Activated CD8-positive, alpha-beta T cell treated with anti-CD3 and anti-CD28 coated beads for 36 hours (primary cell): ENCODE measurements around the gene TBPL2. TPM values are rescaled to one million over a fixed set of nuclear protein-coding genes. Genes with fewer than 3 reads are reported as not detected.

ENCODE experiments used
- ATAC-seq: fragments of 200-7000 bp; cut with Tn5 transposase; one replicate; pipeline ENCODE4 v1.10.0; 2021; ENCODE audit warnings: mild to moderate bottlenecking, moderate library complexity
- CTCF ChIA-PET: fragments of 350-600 bp; sonication (Branson Sonifier 250); formaldehyde crosslinking; loops from one replicate; lab custom pipeline; 2021; ENCODE audit warnings: antibody characterized with exemption; lab: Charles Lee
- POLR2A ChIA-PET: fragments of 350-600 bp; sonication (Branson Sonifier 250); formaldehyde crosslinking; loops from one replicate; lab custom pipeline; 2021; ENCODE audit warnings: antibody characterized with exemption; lab: Charles Lee
- DNase-seq: peaks from one replicate; pipeline ENCODE4 v3.0.0-alpha.2; 2020
- H3K27ac Mint-ChIP-seq: one replicate; pipeline ENCODE4 v1.8.0; 2021; ENCODE audit warnings: mild to moderate bottlenecking, mixed read lengths
- H3K27me3 Mint-ChIP-seq: one replicate; pipeline ENCODE4 v1.8.0; 2021; ENCODE audit warnings: mixed read lengths
- H3K36me3 Mint-ChIP-seq: one replicate; pipeline ENCODE4 v1.8.0; 2021; ENCODE audit warnings: low read depth, mixed read lengths
- H3K4me1 Mint-ChIP-seq: one replicate; pipeline ENCODE4 v1.8.0; 2021; ENCODE audit warnings: low read depth, mixed read lengths
- H3K4me3 Mint-ChIP-seq: one replicate; pipeline ENCODE4 v1.8.0; 2021; ENCODE audit warnings: mild to moderate bottlenecking, moderate library complexity, mixed read lengths
- H3K9me3 Mint-ChIP-seq: one replicate; pipeline ENCODE4 v1.8.0; 2021; ENCODE audit warnings: mixed read lengths
- intact Hi-C: fragments of 100-400 bp; cut with micrococcal nuclease; formaldehyde crosslinking; loops from one replicate; pipeline ENCODE4 v1.10.0; 2022
- total RNA-seq, 2 experiments: library from RNA; stranded (reverse); gene quantifications; one replicate each; pipeline ENCODE4 v1.2.3, GENCODE V29; 2021
- TF ChIP-seq, protein P1 (sequence below): fragments of 200-600 bp; IDR thresholded peaks from one replicate; pipeline ENCODE4 v1.8.0; 2022; ENCODE audit warnings: antibody characterized with exemption, mild to moderate bottlenecking

Gene TBPL2
- total RNA-seq, 2 experiments from 2014 or later, result not detected

DNA sequence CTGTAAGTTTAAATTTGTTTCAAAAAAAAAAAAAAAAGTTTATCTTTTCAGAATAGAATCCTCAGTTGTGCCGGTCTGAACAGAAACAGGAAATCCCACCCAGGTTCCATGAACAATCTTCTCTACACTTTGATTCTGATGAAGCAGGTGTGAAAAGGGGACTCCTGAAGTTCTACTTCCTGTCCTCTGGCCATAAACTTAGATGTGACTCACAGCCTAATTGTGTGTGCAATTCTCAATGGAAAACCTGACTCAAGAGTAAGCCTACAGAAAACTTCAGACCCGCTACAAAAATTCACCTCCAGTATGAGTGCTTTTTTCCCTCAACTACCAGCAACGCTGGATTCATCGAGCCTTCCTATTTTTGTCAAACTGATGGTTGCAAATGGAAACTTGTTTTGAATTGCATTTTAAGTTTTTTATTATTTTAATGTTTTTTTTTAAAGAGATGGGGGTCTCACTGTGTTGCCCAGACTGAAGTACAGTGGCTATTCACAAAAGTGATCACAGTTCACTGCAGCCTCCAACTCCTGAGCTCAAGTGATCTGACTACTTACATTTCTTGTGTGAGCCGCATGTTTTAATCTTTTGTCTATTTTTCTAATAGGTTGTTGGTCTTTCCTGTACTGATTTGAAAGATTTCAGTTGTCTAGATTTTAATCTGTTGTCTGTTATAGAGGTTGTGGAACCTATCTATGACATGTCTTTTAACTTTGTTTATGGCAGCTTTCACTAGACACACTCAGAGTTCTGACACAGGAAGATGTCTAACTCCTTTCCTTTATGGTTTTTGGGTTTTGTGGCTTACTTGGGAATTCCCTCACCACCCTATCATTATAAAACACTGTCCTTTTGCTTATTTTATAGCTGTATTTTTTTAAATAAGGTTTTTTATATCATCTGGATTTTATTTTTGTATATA lies 66.4 kb downstream of the TBPL2 start:
- DNase-seq (peak; percentile 55), ATAC-seq (peak; percentile 84)
- ChIA-PET CTCF (interaction anchor here (0.9 to 2.6 kb wide), 16 partner anchors 8 to 205 kb away, joined by 3 to 12 read pairs (median 4); partner anchors contain the start of genes DLGAP5 and FBXO34), POLR2A (interaction anchor here (1.5 kb wide), 1 partner anchor 18 kb away, joined by 6 read pairs; no protein-coding TSS in a partner anchor)
- intact Hi-C loops, result loop anchor here (5.0 kb wide), 1 partner anchor 42 kb away; no protein-coding TSS in a partner anchor
- TF ChIP-seq, protein P1, sequence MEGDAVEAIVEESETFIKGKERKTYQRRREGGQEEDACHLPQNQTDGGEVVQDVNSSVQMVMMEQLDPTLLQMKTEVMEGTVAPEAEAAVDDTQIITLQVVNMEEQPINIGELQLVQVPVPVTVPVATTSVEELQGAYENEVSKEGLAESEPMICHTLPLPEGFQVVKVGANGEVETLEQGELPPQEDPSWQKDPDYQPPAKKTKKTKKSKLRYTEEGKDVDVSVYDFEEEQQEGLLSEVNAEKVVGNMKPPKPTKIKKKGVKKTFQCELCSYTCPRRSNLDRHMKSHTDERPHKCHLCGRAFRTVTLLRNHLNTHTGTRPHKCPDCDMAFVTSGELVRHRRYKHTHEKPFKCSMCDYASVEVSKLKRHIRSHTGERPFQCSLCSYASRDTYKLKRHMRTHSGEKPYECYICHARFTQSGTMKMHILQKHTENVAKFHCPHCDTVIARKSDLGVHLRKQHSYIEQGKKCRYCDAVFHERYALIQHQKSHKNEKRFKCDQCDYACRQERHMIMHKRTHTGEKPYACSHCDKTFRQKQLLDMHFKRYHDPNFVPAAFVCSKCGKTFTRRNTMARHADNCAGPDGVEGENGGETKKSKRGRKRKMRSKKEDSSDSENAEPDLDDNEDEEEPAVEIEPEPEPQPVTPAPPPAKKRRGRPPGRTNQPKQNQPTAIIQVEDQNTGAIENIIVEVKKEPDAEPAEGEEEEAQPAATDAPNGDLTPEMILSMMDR, result no peak
- Mint-ChIP-seq H3K27ac (peak overlapping the region; percentile 98), H3K36me3 (peaks cover 45% of the 10 kb centered on the region), H3K4me3 (peak overlapping the region; percentile 58), H3K4me1 (peaks cover 46% of the 10 kb centered on the region), H3K27me3 (no peaks in the 10 kb centered on the region), H3K9me3 (no peaks in the 10 kb centered on the region)

DNA sequence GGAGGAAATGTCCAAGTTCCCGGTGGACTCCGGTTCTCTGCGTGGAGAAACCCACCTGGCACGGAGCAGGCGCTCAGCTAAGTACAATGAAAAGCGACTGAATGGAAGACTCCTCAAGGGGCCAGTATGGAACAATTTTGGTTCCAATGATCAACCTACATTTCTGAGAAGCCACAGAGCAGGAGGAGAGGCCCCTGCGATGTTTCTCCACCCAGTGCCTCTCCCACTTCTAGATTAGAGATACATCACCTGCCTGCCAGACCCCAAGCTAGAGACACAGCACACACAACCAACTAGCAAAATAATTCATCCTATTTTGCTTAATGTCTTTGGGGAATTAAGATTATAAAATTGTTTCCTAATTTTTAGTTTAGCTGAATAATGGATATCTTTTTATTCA lies 67.6 kb downstream of the TBPL2 start:
- CTCF ChIA-PET, result interaction anchor here (0.6 to 2.6 kb wide), 10 partner anchors 10 to 283 kb away, joined by 3 to 12 read pairs (median 3); partner anchors contain the start of gene FBXO34

DNA sequence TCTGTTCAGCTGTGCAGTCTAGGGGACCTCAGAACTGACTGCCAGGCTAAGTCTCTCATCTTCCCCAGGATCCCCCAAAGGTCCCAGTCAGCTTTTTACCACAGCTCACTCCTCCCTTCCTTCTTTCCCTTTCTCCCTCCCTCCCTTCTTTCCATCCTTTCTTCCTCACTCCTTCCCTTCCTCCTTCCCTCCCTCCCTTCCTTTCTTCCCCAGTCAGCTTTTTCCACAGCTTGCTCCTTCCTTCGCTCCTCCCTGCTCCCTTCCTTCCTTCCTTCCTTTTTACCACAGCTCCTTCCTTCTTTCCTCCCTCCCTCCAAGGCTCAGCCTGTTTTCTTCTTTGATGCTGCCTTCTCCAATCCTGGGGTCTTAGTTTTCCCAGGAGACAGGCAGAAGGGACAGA lies 68.0 kb downstream of the TBPL2 start:
- H3K36me3 Mint-ChIP-seq, result peaks cover 52% of the 10 kb centered on the region
- TF ChIP-seq, protein P1, result no peak
- no peak overlapping the region for H3K4me3 Mint-ChIP-seq
- ATAC-seq (no peak), DNase-seq (no peak)
- no peaks in the 10 kb centered on the region for H3K9me3 Mint-ChIP-seq
- ChIA-PET POLR2A (interaction anchor here (1.0 to 2.1 kb wide), 4 partner anchors 12 to 18 kb away, joined by 4 to 6 read pairs (median 6); no protein-coding TSS in a partner anchor), CTCF (interaction anchor here (0.6 to 2.6 kb wide), 9 partner anchors 10 to 282 kb away, joined by 3 to 12 read pairs (median 3); partner anchors contain the start of gene FBXO34)
- intact Hi-C loops, result loop anchor here (5.0 kb wide), 1 partner anchor 40 kb away; no protein-coding TSS in a partner anchor
- H3K4me1 Mint-ChIP-seq, result peaks cover 46% of the 10 kb centered on the region
- H3K27ac Mint-ChIP-seq, result peak overlapping the region; percentile 98
- H3K27me3 Mint-ChIP-seq, result no peaks in the 10 kb centered on the region

More for the DNA sequence above, 67.6 kb downstream of the TBPL2 start:
- TF ChIP-seq, protein P1, result no peak
- Mint-ChIP-seq H3K9me3 (no peaks in the 10 kb centered on the region), H3K4me1 (peaks cover 46% of the 10 kb centered on the region), H3K27ac (peak overlapping the region; percentile 98), H3K27me3 (no peaks in the 10 kb centered on the region), H3K36me3 (peaks cover 54% of the 10 kb centered on the region), H3K4me3 (no peak overlapping the region)
- POLR2A ChIA-PET, result interaction anchor here (1.3 to 2.1 kb wide), 3 partner anchors 15 to 18 kb away, joined by 4 to 6 read pairs (median 6); no protein-coding TSS in a partner anchor
- DNase-seq, result peak; percentile 13
- intact Hi-C loops, result loop anchor here (5.0 kb wide), 1 partner anchor 41 kb away; no protein-coding TSS in a partner anchor
- no peak for ATAC-seq

DNA sequence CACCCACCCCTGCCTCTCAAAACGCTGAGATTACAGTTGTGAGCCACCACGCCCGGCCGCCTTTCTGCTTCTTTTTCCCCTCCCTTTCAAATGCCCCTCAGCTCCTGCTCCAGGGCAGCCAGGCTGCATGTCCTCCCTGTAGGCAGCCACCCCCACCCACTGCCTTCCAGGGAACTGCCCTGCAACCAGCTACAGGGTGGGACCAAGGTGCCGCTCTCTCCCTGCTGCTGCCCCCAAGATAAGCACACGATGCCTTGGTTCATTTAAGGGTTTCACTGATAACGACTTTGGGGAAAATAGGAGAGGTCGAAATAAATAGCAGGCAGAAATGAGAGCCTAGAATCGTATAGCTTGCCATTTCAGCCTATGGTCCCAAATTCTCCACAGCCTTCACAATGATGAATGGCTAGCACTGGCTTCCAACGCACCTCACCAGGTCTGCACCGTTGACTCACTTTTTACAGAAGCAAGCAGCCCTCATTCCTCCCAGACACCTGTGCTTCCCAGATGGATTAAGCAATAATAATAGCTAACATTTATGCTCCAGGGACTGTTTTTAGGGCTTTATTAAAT lies 69.4 kb downstream of the TBPL2 start:
- no peak for DNase-seq
- Mint-ChIP-seq H3K4me1 (peaks cover 44% of the 10 kb centered on the region), H3K36me3 (peaks cover 43% of the 10 kb centered on the region), H3K27me3 (no peaks in the 10 kb centered on the region), H3K4me3 (no peak overlapping the region), H3K27ac (peak overlapping the region; percentile 63), H3K9me3 (no peaks in the 10 kb centered on the region)
- CTCF ChIA-PET, result interaction anchor here (0.8 to 2.6 kb wide), 2 partner anchors 101 to 112 kb away, joined by 3 to 12 read pairs; no protein-coding TSS in a partner anchor
- TF ChIP-seq, protein P1, result no peak
- no peak for ATAC-seq
- intact Hi-C loops, result loop anchor here (5.0 kb wide), 1 partner anchor 39 kb away; no protein-coding TSS in a partner anchor
- POLR2A ChIA-PET, result interaction anchor here (0.6 kb wide), 1 partner anchor 98 kb away, joined by 3 read pairs; no protein-coding TSS in a partner anchor
